ENCODE measurements around the gene MYO18A. TPM values are rescaled to one million over a fixed set of nuclear protein-coding genes. Genes with fewer than 3 reads are reported as not detected.
A peak's percentile ranks its signal among the peaks of the same experiment; 100 is the strongest.
"Not testable (repeated sequence)": the region's sequence is repeated elsewhere in the genome, so short reads cannot be mapped to it uniquely, and the experiment has no call there.

MYO18A gene
- total RNA-seq (ENCODE audit: unreplicated experiment), result 465 TPM
- long read RNA-seq, partial matches to known transcripts, result 4 of 11 reads
- long read RNA-seq, other reads (novel, unspliced or antisense), result 7 of 11 reads

- peaks cover 10% of the 10 kb centered on the region for H3K27me3 Mint-ChIP-seq (ENCODE audit: unreplicated experiment)
- H3K27ac Mint-ChIP-seq (ENCODE audit: unreplicated experiment), result peak within 1 kb of the TSS; percentile 93
Measured at GRCh38 chr17:29180034-29180787, at the start of gene MYO18A. Gene MYO18A, minus strand, starts transcription at chr17:29180398. Its CDS starts 13,458 bp downstream, at chr17:29166940.

GRCh38 chr17:29225396-29225795 lies 45.2 kb upstream of the MYO18A start:
- H3K9me3 Mint-ChIP-seq (ENCODE audit: unreplicated experiment), result peaks cover 4% of the 10 kb centered on the region
- H3K36me3 Mint-ChIP-seq (ENCODE audit: unreplicated experiment), result no peaks in the 10 kb centered on the region
- DNase-seq, result no peak
- H3K4me1 Mint-ChIP-seq (ENCODE audit: low read depth, unreplicated experiment), result peaks cover 5% of the 10 kb centered on the region
- TF ChIP-seq, protein P1, sequence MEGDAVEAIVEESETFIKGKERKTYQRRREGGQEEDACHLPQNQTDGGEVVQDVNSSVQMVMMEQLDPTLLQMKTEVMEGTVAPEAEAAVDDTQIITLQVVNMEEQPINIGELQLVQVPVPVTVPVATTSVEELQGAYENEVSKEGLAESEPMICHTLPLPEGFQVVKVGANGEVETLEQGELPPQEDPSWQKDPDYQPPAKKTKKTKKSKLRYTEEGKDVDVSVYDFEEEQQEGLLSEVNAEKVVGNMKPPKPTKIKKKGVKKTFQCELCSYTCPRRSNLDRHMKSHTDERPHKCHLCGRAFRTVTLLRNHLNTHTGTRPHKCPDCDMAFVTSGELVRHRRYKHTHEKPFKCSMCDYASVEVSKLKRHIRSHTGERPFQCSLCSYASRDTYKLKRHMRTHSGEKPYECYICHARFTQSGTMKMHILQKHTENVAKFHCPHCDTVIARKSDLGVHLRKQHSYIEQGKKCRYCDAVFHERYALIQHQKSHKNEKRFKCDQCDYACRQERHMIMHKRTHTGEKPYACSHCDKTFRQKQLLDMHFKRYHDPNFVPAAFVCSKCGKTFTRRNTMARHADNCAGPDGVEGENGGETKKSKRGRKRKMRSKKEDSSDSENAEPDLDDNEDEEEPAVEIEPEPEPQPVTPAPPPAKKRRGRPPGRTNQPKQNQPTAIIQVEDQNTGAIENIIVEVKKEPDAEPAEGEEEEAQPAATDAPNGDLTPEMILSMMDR (IDR thresholded peaks at IDR 0.05; ENCODE audit: partially characterized antibody, unreplicated experiment), result no peak
- H3K27ac Mint-ChIP-seq (ENCODE audit: unreplicated experiment), result no peak overlapping the region
- no peaks in the 10 kb centered on the region for H3K27me3 Mint-ChIP-seq (ENCODE audit: unreplicated experiment)
- no peak overlapping the region for H3K4me3 Mint-ChIP-seq (ENCODE audit: unreplicated experiment)

More at GRCh38 chr17:29180034-29180787, at the start of gene MYO18A:
- TF ChIP-seq, protein P1 (IDR thresholded peaks at IDR 0.05; ENCODE audit: partially characterized antibody, unreplicated experiment), result peak; percentile 87
- Mint-ChIP-seq H3K9me3 (ENCODE audit: unreplicated experiment) (no peaks in the 10 kb centered on the region), H3K36me3 (ENCODE audit: unreplicated experiment) (peaks cover 5% of the 10 kb centered on the region), H3K4me3 (ENCODE audit: unreplicated experiment) (peak within 1 kb of the TSS; percentile 93), H3K4me1 (ENCODE audit: low read depth, unreplicated experiment) (peaks cover 18% of the 10 kb centered on the region)
- peak; percentile 91 for DNase-seq

- not testable (repeated sequence) for H3K4me3 Mint-ChIP-seq (ENCODE audit: unreplicated experiment); DNase-seq; H3K27ac Mint-ChIP-seq (ENCODE audit: unreplicated experiment); H3K36me3 Mint-ChIP-seq (ENCODE audit: unreplicated experiment); H3K27me3 Mint-ChIP-seq (ENCODE audit: unreplicated experiment); H3K4me1 Mint-ChIP-seq (ENCODE audit: low read depth, unreplicated experiment); H3K9me3 Mint-ChIP-seq (ENCODE audit: unreplicated experiment)
Measured at GRCh38 chr17:29221338-29221737, 41.1 kb upstream of the MYO18A start.

DNA sequence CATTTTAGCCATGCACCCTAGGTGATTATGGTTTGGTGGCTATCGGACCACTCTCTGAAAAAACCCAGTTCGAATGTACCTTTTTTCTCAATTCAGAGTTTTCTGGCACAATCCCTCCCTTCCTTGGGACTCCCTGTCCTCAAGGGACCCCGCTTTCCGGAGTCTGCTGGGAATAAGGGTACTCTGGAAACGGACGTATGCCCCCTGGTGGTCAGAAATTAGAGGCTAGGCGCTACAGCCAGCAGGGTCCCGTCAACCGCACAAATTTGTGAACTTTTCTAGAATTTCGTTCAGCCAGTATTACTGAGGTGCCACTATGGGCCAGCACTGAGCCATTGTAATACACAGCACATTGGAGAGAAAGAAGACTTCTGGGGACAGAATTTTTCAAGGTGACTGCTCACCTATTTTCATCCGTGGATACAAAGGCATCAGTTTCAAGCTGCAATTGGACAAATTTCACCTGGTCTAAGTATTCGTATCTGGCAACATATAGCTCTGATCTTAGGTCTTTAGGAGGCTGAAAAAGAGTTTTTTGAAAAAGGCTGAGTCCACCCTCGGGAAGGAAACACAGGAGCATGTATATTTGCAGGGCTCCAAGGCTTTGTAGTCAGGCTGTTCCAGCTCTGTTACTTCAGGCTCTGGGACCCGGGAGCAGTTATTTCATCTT lies 39.3 kb upstream of the MYO18A start:
- peaks cover 2% of the 10 kb centered on the region for H3K27me3 Mint-ChIP-seq (ENCODE audit: unreplicated experiment)
- TF ChIP-seq, protein P1 (IDR thresholded peaks at IDR 0.05; ENCODE audit: partially characterized antibody, unreplicated experiment), result peak; percentile 89
- H3K4me3 Mint-ChIP-seq (ENCODE audit: unreplicated experiment), result no peak overlapping the region
- H3K4me1 Mint-ChIP-seq (ENCODE audit: low read depth, unreplicated experiment), result peaks cover 9% of the 10 kb centered on the region
- DNase-seq, result peak; percentile 81
- no peaks in the 10 kb centered on the region for H3K36me3 Mint-ChIP-seq (ENCODE audit: unreplicated experiment)
- peaks cover 8% of the 10 kb centered on the region for H3K9me3 Mint-ChIP-seq (ENCODE audit: unreplicated experiment)
- no peak overlapping the region for H3K27ac Mint-ChIP-seq (ENCODE audit: unreplicated experiment)

- Mint-ChIP-seq H3K4me1 (ENCODE audit: low read depth, unreplicated experiment) (peaks cover 3% of the 10 kb centered on the region), H3K36me3 (ENCODE audit: unreplicated experiment) (no peaks in the 10 kb centered on the region), H3K27me3 (ENCODE audit: unreplicated experiment) (peaks cover 2% of the 10 kb centered on the region), H3K27ac (ENCODE audit: unreplicated experiment) (no peak overlapping the region), H3K9me3 (ENCODE audit: unreplicated experiment) (peaks cover 8% of the 10 kb centered on the region), H3K4me3 (ENCODE audit: unreplicated experiment) (no peak overlapping the region)
- DNase-seq, result no peak
- TF ChIP-seq, protein P1 (IDR thresholded peaks at IDR 0.05; ENCODE audit: partially characterized antibody, unreplicated experiment), result no peak
Measured at GRCh38 chr17:29216856-29217255, 36.7 kb upstream of the MYO18A start.

All from glutamatergic neuron (in vitro differentiated cells).